ENCODE results near the gene YARS2. TPM values are rescaled to one million over a fixed set of nuclear protein-coding genes. Genes with fewer than 3 reads are reported as not detected.
A peak's percentile ranks its signal among the peaks of the same experiment; 100 is the strongest.

YARS2 gene
- total and polyA plus RNA-seq, 9 of the 15 experiments (the other 6 are each of a cell fraction or from before 2014, with no cell fraction given): 15.2 to 40.9 (median 28.7) TPM

- TF ChIP-seq CREM (IDR thresholded peaks at IDR 0.05; ENCODE audit: low read depth) (0 out of 2 replicates have a peak, but pooled peaks have one; percentile 48), FOXM1 (IDR thresholded peaks at IDR 0.05; ENCODE audit: low read depth) (no peak), FOXM1 (CRISPR knock-in tag; IDR thresholded peaks at IDR 0.05; ENCODE audit: low read depth) (no peak), SMARCA5 (IDR thresholded peaks at IDR 0.05) (peak; percentile 31; the same call in 1 of the 2 replicates), KHSRP (IDR thresholded peaks at IDR 0.05) (no peak), ZKSCAN8 (CRISPR knock-in tag; IDR thresholded peaks at IDR 0.05) (no peak), GATAD2B (IDR thresholded peaks at IDR 0.05; ENCODE audit: borderline replicate concordance) (no peak), DACH1 (IDR thresholded peaks at IDR 0.05; ENCODE audit: partially characterized antibody) (peak; percentile 25), ZFP36 (IDR thresholded peaks at IDR 0.05; ENCODE audit: low read depth, low read length, partially characterized antibody) (peak; percentile 95), SMARCC2 (IDR thresholded peaks at IDR 0.05; ENCODE audit: low read depth) (no peak), DPF2 (IDR thresholded peaks at IDR 0.05) (0 out of 2 replicates have a peak, but pooled peaks have one; percentile 16), FOXA1 (IDR thresholded peaks at IDR 0.05; ENCODE audit: borderline replicate concordance) (no peak), ZNF232 (CRISPR knock-in tag; IDR thresholded peaks at IDR 0.05) (0 out of 2 replicates have a peak, but pooled peaks have one; percentile 87), TEAD4 (IDR thresholded peaks at IDR 0.05; ENCODE audit: low read length) (no peak), TEAD4 (CRISPR knock-in tag; IDR thresholded peaks at IDR 0.05; ENCODE audit: borderline replicate concordance) (no peak), SAFB (IDR thresholded peaks at IDR 0.05; ENCODE audit: borderline replicate concordance, low read depth, low read length) (no peak), GTF2A2 (tag; IDR thresholded peaks at IDR 0.05) (no peak), PHB (CRISPR knock-in tag; IDR thresholded peaks at IDR 0.05) (no peak)
- TF ChIP-seq, protein P1, sequence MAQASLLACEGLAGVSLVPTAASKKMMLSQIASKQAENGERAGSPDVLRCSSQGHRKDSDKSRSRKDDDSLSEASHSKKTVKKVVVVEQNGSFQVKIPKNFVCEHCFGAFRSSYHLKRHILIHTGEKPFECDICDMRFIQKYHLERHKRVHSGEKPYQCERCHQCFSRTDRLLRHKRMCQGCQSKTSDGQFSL (CRISPR knock-in tag; IDR thresholded peaks at IDR 0.05): 0 out of 2 replicates have a peak, but pooled peaks have one; percentile 53
- TF ChIP-seq, protein P1 (tag; IDR thresholded peaks at IDR 0.05): no peak
- TF ChIP-seq, protein P2, sequence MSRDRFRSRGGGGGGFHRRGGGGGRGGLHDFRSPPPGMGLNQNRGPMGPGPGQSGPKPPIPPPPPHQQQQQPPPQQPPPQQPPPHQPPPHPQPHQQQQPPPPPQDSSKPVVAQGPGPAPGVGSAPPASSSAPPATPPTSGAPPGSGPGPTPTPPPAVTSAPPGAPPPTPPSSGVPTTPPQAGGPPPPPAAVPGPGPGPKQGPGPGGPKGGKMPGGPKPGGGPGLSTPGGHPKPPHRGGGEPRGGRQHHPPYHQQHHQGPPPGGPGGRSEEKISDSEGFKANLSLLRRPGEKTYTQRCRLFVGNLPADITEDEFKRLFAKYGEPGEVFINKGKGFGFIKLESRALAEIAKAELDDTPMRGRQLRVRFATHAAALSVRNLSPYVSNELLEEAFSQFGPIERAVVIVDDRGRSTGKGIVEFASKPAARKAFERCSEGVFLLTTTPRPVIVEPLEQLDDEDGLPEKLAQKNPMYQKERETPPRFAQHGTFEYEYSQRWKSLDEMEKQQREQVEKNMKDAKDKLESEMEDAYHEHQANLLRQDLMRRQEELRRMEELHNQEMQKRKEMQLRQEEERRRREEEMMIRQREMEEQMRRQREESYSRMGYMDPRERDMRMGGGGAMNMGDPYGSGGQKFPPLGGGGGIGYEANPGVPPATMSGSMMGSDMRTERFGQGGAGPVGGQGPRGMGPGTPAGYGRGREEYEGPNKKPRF (IDR thresholded peaks at IDR 0.05; ENCODE audit: low read depth, low read length): no peak
- TF ChIP-seq, protein P3, sequence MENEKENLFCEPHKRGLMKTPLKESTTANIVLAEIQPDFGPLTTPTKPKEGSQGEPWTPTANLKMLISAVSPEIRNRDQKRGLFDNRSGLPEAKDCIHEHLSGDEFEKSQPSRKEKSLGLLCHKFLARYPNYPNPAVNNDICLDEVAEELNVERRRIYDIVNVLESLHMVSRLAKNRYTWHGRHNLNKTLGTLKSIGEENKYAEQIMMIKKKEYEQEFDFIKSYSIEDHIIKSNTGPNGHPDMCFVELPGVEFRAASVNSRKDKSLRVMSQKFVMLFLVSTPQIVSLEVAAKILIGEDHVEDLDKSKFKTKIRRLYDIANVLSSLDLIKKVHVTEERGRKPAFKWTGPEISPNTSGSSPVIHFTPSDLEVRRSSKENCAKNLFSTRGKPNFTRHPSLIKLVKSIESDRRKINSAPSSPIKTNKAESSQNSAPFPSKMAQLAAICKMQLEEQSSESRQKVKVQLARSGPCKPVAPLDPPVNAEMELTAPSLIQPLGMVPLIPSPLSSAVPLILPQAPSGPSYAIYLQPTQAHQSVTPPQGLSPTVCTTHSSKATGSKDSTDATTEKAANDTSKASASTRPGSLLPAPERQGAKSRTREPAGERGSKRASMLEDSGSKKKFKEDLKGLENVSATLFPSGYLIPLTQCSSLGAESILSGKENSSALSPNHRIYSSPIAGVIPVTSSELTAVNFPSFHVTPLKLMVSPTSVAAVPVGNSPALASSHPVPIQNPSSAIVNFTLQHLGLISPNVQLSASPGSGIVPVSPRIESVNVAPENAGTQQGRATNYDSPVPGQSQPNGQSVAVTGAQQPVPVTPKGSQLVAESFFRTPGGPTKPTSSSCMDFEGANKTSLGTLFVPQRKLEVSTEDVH (IDR thresholded peaks at IDR 0.05; ENCODE audit: low read depth, partially characterized antibody): no peak
- TF ChIP-seq, protein P4, sequence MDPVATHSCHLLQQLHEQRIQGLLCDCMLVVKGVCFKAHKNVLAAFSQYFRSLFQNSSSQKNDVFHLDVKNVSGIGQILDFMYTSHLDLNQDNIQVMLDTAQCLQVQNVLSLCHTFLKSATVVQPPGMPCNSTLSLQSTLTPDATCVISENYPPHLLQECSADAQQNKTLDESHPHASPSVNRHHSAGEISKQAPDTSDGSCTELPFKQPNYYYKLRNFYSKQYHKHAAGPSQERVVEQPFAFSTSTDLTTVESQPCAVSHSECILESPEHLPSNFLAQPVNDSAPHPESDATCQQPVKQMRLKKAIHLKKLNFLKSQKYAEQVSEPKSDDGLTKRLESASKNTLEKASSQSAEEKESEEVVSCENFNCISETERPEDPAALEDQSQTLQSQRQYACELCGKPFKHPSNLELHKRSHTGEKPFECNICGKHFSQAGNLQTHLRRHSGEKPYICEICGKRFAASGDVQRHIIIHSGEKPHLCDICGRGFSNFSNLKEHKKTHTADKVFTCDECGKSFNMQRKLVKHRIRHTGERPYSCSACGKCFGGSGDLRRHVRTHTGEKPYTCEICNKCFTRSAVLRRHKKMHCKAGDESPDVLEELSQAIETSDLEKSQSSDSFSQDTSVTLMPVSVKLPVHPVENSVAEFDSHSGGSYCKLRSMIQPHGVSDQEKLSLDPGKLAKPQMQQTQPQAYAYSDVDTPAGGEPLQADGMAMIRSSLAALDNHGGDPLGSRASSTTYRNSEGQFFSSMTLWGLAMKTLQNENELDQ (CRISPR knock-in tag; IDR thresholded peaks at IDR 0.05; ENCODE audit: borderline replicate concordance): no peak
Observed at GRCh38 chr12:32755051-32755653, 545 bp downstream of the YARS2 start (continued).

All from K562 (cell line).